Brain microvascular endothelial cell (primary cell): ENCODE results near the gene ZFHX3.

Experiments
- DNase-seq: peaks from one replicate; pipeline ENCODE4 v3.0.0-alpha.2; 2020
- H3K27ac ChIP-seq: fragments of 250-450 bp; sonication (Bioruptor Pico); 2 replicates; pipeline ENCODE4 v1.5.1; 2020; ENCODE audit warnings: mild to moderate bottlenecking, moderate library complexity
- H3K27me3 ChIP-seq: fragments of 250-450 bp; sonication (Bioruptor Pico); replicated peaks from 2 replicates; pipeline ENCODE4 v1.5.1; 2020; ENCODE audit warnings: mild to moderate bottlenecking
- H3K36me3 ChIP-seq: fragments of 250-450 bp; sonication (Bioruptor Pico); replicated peaks from 2 replicates; pipeline ENCODE4 v1.5.1; 2020; ENCODE audit warnings: mild to moderate bottlenecking
- H3K4me3 ChIP-seq: 2 replicates; pipeline ENCODE4 v1.5.1; 2011; ENCODE audit warnings: low read depth, mild to moderate bottlenecking, control low read depth, low read length, moderate library complexity
- CTCF ChIP-seq: IDR thresholded peaks from 2 replicates; pipeline ENCODE4 v1.5.1; 2011; ENCODE audit warnings: low read depth, mild to moderate bottlenecking, moderate library complexity, low read length, control low read depth, inconsistent platforms; ENCODE audit errors: missing control alignments
- in situ Hi-C: cut with HindIII; loops from 2 replicates; pipeline ENCODE4 v1.10.0; 2017; ENCODE audit warnings: low sequenced_read_pairs, low pct_ligation_motif_present

ZFHX3 gene

GRCh38 chr16:72946474-72947194 is 101.3 kb downstream of the ZFHX3 start:
- H3K4me3 ChIP-seq: no peak overlapping the region
- in situ Hi-C loops: no loop called here
- no peaks in the 10 kb centered on the region for H3K27me3 ChIP-seq
- peak; percentile 82 for DNase-seq
- H3K36me3 ChIP-seq: peaks cover 11% of the 10 kb centered on the region
- peak overlapping the region; percentile 35 for H3K27ac ChIP-seq
- no peak for TF ChIP-seq CTCF

- Histone ChIP-seq H3K36me3 (peaks cover 11% of the 10 kb centered on the region), H3K27me3 (no peaks in the 10 kb centered on the region), H3K4me3 (no peak overlapping the region), H3K27ac (peak overlapping the region; percentile 5)
- no peak for TF ChIP-seq CTCF
- in situ Hi-C loops: no loop called here
- DNase-seq: no peak
Observed at GRCh38 chr16:72946063-72946462, 101.9 kb downstream of the ZFHX3 start.

- Histone ChIP-seq H3K4me3 (no peak overlapping the region), H3K27me3 (no peaks in the 10 kb centered on the region), H3K27ac (no peak overlapping the region), H3K36me3 (peaks cover 9% of the 10 kb centered on the region)
- in situ Hi-C loops: no loop called here
- DNase-seq: no peak
- no peak for TF ChIP-seq CTCF
Observed at GRCh38 chr16:72945611-72946010, 102.3 kb downstream of the ZFHX3 start.

- no peak for DNase-seq
- TF ChIP-seq CTCF: no peak
- in situ Hi-C loops: no loop called here
Observed at GRCh38 chr16:72944757-72945485, 103.0 kb downstream of the ZFHX3 start.

GRCh38 chr16:72942021-72942420 is 105.9 kb downstream of the ZFHX3 start:
- DNase-seq: no peak
- TF ChIP-seq CTCF: no peak
- in situ Hi-C loops: no loop called here

More at GRCh38 chr16:72944757-72945485, 103.0 kb downstream of the ZFHX3 start:
- Histone ChIP-seq H3K27ac (no peak overlapping the region), H3K27me3 (no peaks in the 10 kb centered on the region), H3K36me3 (peaks cover 2% of the 10 kb centered on the region), H3K4me3 (no peak overlapping the region)

More at GRCh38 chr16:72942021-72942420, 105.9 kb downstream of the ZFHX3 start:
- H3K27me3 ChIP-seq: no peaks in the 10 kb centered on the region
- no peaks in the 10 kb centered on the region for H3K36me3 ChIP-seq
- H3K27ac ChIP-seq: no peak overlapping the region
- no peak overlapping the region for H3K4me3 ChIP-seq
